Activated T-cell treated with anti-CD3 and anti-CD28 coated beads for 48 hours (primary cell): ENCODE results near the gene RGS7BP.

Experiments
- DNase-seq: peaks from one replicate; pipeline ENCODE4 v3.0.0-alpha.2; 2020; ENCODE audit warnings: low read depth

The RGS7BP gene

GRCh38 chr5:64632251-64632650 is 126.4 kb downstream of the RGS7BP start:
- DNase-seq, result no peak

- DNase-seq, result no peak
These were observed 129.3 kb downstream of the RGS7BP start for GRCh38 chr5:64634997-64635686.

GRCh38 chr5:64637144-64637543 is 131.3 kb downstream of the RGS7BP start:
- DNase-seq, result no peak

GRCh38 chr5:64637837-64638443 is 132.1 kb downstream of the RGS7BP start:
- no peak for DNase-seq

GRCh38 chr5:64644831-64645230 is 139.0 kb downstream of the RGS7BP start:
- DNase-seq, result no peak

GRCh38 chr5:64646169-64646568 is 140.4 kb downstream of the RGS7BP start:
- no peak for DNase-seq

- no peak for DNase-seq
These were observed 143.7 kb downstream of the RGS7BP start for GRCh38 chr5:64649512-64649911.

GRCh38 chr5:64653766-64654560 is 148.1 kb downstream of the RGS7BP start:
- DNase-seq, result no peak

- no peak for DNase-seq
These were observed 148.7 kb downstream of the RGS7BP start for GRCh38 chr5:64654561-64654938.

GRCh38 chr5:64655596-64655995 is 149.8 kb downstream of the RGS7BP start:
- DNase-seq, result no peak

- DNase-seq, result no peak
These were observed 153.5 kb downstream of the RGS7BP start for GRCh38 chr5:64659289-64659688.
